GM18526 (cell line): ENCODE results near the gene NDUFS1.

ENCODE experiments used
- POLR2A ChIP-seq: IDR thresholded peaks from 3 replicates; pipeline ENCODE4 v1.6.1; 2011; ENCODE audit not compliant: insufficient read length; ENCODE audit errors: extremely low read depth

NDUFS1 gene

GRCh38 chr2:206159346-206160124, at the start of gene NDUFS1, which contains the start of gene EEF1B2:
TSS of gene NDUFS1 (minus strand) at chr2:206159444. CDS start at chr2:206153678, 5,766 bp downstream.
TSS of gene EEF1B2 (plus strand) at chr2:206159895. CDS start at chr2:206159980, 85 bp downstream.
- TF ChIP-seq POLR2A = peak; percentile 65

- no peak for TF ChIP-seq POLR2A
Measured at GRCh38 chr2:206208900-206209299, 49.7 kb upstream of the NDUFS1 start.

GRCh38 chr2:206204710-206205109, 45.5 kb upstream of the NDUFS1 start:
- TF ChIP-seq POLR2A = no peak

GRCh38 chr2:206203331-206203730, 44.1 kb upstream of the NDUFS1 start:
- no peak for TF ChIP-seq POLR2A

- no peak for TF ChIP-seq POLR2A
Measured at GRCh38 chr2:206202446-206202845, 43.2 kb upstream of the NDUFS1 start.

- no peak for TF ChIP-seq POLR2A
Measured at GRCh38 chr2:206201075-206201848, 42.0 kb upstream of the NDUFS1 start.

GRCh38 chr2:206198677-206199076, 39.4 kb upstream of the NDUFS1 start:
- TF ChIP-seq POLR2A = no peak

GRCh38 chr2:206193671-206194357, 34.6 kb upstream of the NDUFS1 start:
- no peak for TF ChIP-seq POLR2A

- no peak for TF ChIP-seq POLR2A
Measured at GRCh38 chr2:206192157-206192556, 32.9 kb upstream of the NDUFS1 start.

- no peak for TF ChIP-seq POLR2A
Measured at GRCh38 chr2:206190689-206191088, 31.4 kb upstream of the NDUFS1 start.

GRCh38 chr2:206190111-206190510, 30.9 kb upstream of the NDUFS1 start:
- TF ChIP-seq POLR2A = no peak

GRCh38 chr2:206189691-206190090, 30.4 kb upstream of the NDUFS1 start:
- no peak for TF ChIP-seq POLR2A

- no peak for TF ChIP-seq POLR2A
Measured at GRCh38 chr2:206176901-206177300, 17.7 kb upstream of the NDUFS1 start.

GRCh38 chr2:206176121-206176520, 16.9 kb upstream of the NDUFS1 start:
- no peak for TF ChIP-seq POLR2A

- no peak for TF ChIP-seq POLR2A
Measured at GRCh38 chr2:206173147-206173546, 13.9 kb upstream of the NDUFS1 start.
